ENCODE data around the gene L1CAM.

Gene L1CAM

GRCh38 chrX:153875391-153876111 lies 10.4 kb downstream of the L1CAM start:
- peak; percentile 50 for DNase-seq

GRCh38 chrX:153874366-153875125 lies 11.4 kb downstream of the L1CAM start:
- no peak for DNase-seq

- no peak for DNase-seq
Observed at GRCh38 chrX:153874085-153874365, 11.9 kb downstream of the L1CAM start.

- DNase-seq, result no peak
Observed at GRCh38 chrX:153873282-153874084, 12.5 kb downstream of the L1CAM start.

- DNase-seq, result no peak
Observed at GRCh38 chrX:153871946-153872878, 13.8 kb downstream of the L1CAM start.

- DNase-seq, result no peak
Observed at GRCh38 chrX:153871451-153871850, 14.5 kb downstream of the L1CAM start.

- no peak for DNase-seq
Observed at GRCh38 chrX:153870791-153871360, 15.1 kb downstream of the L1CAM start.

- no peak for DNase-seq
Observed at GRCh38 chrX:153870288-153870690, 15.7 kb downstream of the L1CAM start.

- no peak for DNase-seq
Observed at GRCh38 chrX:153869473-153870287, 16.3 kb downstream of the L1CAM start.

GRCh38 chrX:153868576-153869472 lies 17.1 kb downstream of the L1CAM start:
- DNase-seq, result no peak

GRCh38 chrX:153867671-153868070 lies 18.3 kb downstream of the L1CAM start:
- no peak for DNase-seq

GRCh38 chrX:153867139-153867538 lies 18.8 kb downstream of the L1CAM start:
- no peak for DNase-seq

- no peak for DNase-seq
Observed at GRCh38 chrX:153866302-153867019, 19.5 kb downstream of the L1CAM start.

GRCh38 chrX:153865685-153866084 lies 20.3 kb downstream of the L1CAM start:
- DNase-seq, result no peak

- DNase-seq, result no peak
Observed at GRCh38 chrX:153865321-153865580, 20.7 kb downstream of the L1CAM start.

GRCh38 chrX:153864561-153865320 lies 21.2 kb downstream of the L1CAM start:
- DNase-seq, result no peak

- no peak for DNase-seq
Observed at GRCh38 chrX:153864101-153864500, 21.9 kb downstream of the L1CAM start.

GRCh38 chrX:153863251-153863991 lies 22.6 kb downstream of the L1CAM start:
- DNase-seq, result no peak

Data from central memory CD4-positive, alpha-beta T cell (primary cell).